Measurements from ENCODE around the gene KRT82. TPM values are rescaled to one million over a fixed set of nuclear protein-coding genes. Genes with fewer than 3 reads are reported as not detected.

The KRT82 gene
- total RNA-seq, 1 experiment from 2014 or later, result not detected

- Mint-ChIP-seq H3K36me3 (ENCODE audit: insufficient read depth in 1 of 3, low read depth in 3 of 3) (no peaks in the 10 kb centered on the region), H3K4me3 (no peak within 1 kb of the TSS), H3K4me1 (peaks cover 14% of the 10 kb centered on the region in 2 experiments), H3K27ac (peak within 1 kb of the TSS in 2 of 3 experiments; percentile 38 to 55; a peak in 1 of 7 replicates), H3K27me3 (ENCODE audit: low read depth) (peaks cover 24% of the 10 kb centered on the region), H3K9me3 (no peaks in the 10 kb centered on the region; a peak in 1 of 5 replicates)
- H2BK20ac ChIP-seq (ENCODE audit: low read depth, low read length, poor library complexity, severe bottlenecking), result no peak within 1 kb of the TSS
- no peak within 1 kb of the TSS for H2BK12ac ChIP-seq (ENCODE audit: insufficient read length, low read depth, low read length)
- no peak within 1 kb of the TSS for H3K23ac ChIP-seq (ENCODE audit: insufficient read length, low read depth, low read length)
- no peak within 1 kb of the TSS for H3K27ac ChIP-seq (ENCODE audit: insufficient read length, low read depth, low read length)
- no peak within 1 kb of the TSS for H3K4me2 ChIP-seq (ENCODE audit: insufficient read depth, insufficient read length, low read length)
- no peaks in the 10 kb centered on the region for H3K4me1 ChIP-seq (ENCODE audit: insufficient read depth, low read length)
- H2BK15ac ChIP-seq (ENCODE audit: low read depth, low read length), result no peak within 1 kb of the TSS
- no peak within 1 kb of the TSS for H3K18ac ChIP-seq (ENCODE audit: insufficient read length, low read depth, low read length)
- H3K4ac ChIP-seq (ENCODE audit: low read depth, low read length), result no peak within 1 kb of the TSS
- H3T11ph ChIP-seq (ENCODE audit: low read length), result no peak within 1 kb of the TSS
- peaks cover 3% of the 10 kb centered on the region; the same call in 1 of the 2 replicates for H3K27me3 ChIP-seq (ENCODE audit: insufficient read depth, low read length)
- H2BK5ac ChIP-seq (ENCODE audit: insufficient read length, low read length), result no peak within 1 kb of the TSS
- H3K79me1 ChIP-seq (ENCODE audit: insufficient read depth, low read depth, low read length, poor library complexity, severe bottlenecking), result no peaks in the 10 kb centered on the region
- H4K5ac ChIP-seq (ENCODE audit: insufficient read length, low read depth, low read length), result no peak within 1 kb of the TSS
- no peak within 1 kb of the TSS for H3K9ac ChIP-seq (ENCODE audit: extremely low read depth, insufficient read length, low read length)
- no peak within 1 kb of the TSS for H4K8ac ChIP-seq (replicated peaks; ENCODE audit: insufficient read length, low read depth, low read length)
- no peak within 1 kb of the TSS for H2BK120ac ChIP-seq (ENCODE audit: low read depth, low read length, poor library complexity, severe bottlenecking)
- H2AFZ ChIP-seq (ENCODE audit: low read length), result no peak within 1 kb of the TSS
- no peaks in the 10 kb centered on the region for H3K23me2 ChIP-seq (ENCODE audit: insufficient read length, low read depth, low read length, poor library complexity, severe bottlenecking)
- H3K14ac ChIP-seq (ENCODE audit: insufficient read depth, low read length), result no peak within 1 kb of the TSS
- no CpG with 5 or more reads among the region's 6 CpGs for WGBS (ENCODE audit: extremely low coverage, insufficient read length, low lambda C conversion rate)
- no peak for TF ChIP-seq CTCF (conservative IDR thresholded peaks at IDR 0.05)
- H2AK5ac ChIP-seq (ENCODE audit: insufficient read length, low read length), result no peak within 1 kb of the TSS
- DNase-seq, result no peak
- H4K20me1 ChIP-seq (ENCODE audit: control insufficient read depth, insufficient read depth, insufficient read length), result no peaks in the 10 kb centered on the region
- no peaks in the 10 kb centered on the region for H3K79me2 ChIP-seq (ENCODE audit: insufficient read depth, low read length)
- H3K56ac ChIP-seq (ENCODE audit: insufficient read length, low read depth, low read length), result no peak within 1 kb of the TSS
- H3K9me3 ChIP-seq (ENCODE audit: control insufficient read depth, low read depth, low read length), result no peaks in the 10 kb centered on the region
- no peak within 1 kb of the TSS for H4K91ac ChIP-seq (ENCODE audit: insufficient read length, low read depth, low read length)
Observed at GRCh38 chr12:52452101-52452500, 46.0 kb upstream of the KRT82 start, which contains the start of gene KRT6B. Gene KRT6B, minus strand, starts transcription at chr12:52452146. Its CDS starts 68 bp downstream, at chr12:52452078.
